Measurements from ENCODE around the gene LOXHD1.

LOXHD1 gene

DNA sequence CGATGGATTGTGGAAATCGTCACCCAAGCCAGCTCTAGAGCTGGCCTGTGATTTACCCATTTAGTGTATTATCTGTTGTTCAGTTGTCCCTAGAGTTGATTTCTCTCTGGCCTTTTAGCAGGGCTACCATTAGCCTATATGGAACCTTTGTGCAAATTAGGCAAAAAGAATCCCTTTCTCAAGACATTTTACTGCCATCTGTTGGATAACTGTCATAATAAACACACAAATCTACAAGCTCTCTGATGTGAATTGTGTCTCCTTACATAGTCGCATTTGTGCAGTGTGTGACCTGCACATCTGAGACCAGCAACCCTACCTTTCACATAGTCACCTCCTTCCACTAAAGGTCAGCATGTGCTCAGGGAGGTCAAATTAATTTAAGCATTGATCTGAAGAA lies 34.0 kb downstream of the LOXHD1 start:
- TF ChIP-seq, protein P1, sequence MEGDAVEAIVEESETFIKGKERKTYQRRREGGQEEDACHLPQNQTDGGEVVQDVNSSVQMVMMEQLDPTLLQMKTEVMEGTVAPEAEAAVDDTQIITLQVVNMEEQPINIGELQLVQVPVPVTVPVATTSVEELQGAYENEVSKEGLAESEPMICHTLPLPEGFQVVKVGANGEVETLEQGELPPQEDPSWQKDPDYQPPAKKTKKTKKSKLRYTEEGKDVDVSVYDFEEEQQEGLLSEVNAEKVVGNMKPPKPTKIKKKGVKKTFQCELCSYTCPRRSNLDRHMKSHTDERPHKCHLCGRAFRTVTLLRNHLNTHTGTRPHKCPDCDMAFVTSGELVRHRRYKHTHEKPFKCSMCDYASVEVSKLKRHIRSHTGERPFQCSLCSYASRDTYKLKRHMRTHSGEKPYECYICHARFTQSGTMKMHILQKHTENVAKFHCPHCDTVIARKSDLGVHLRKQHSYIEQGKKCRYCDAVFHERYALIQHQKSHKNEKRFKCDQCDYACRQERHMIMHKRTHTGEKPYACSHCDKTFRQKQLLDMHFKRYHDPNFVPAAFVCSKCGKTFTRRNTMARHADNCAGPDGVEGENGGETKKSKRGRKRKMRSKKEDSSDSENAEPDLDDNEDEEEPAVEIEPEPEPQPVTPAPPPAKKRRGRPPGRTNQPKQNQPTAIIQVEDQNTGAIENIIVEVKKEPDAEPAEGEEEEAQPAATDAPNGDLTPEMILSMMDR (IDR thresholded peaks at IDR 0.05; ENCODE audit: control insufficient read depth, insufficient read depth, low read depth, low read length, missing control alignments), result peak; percentile 15
- DNase-seq (ENCODE audit: low read depth), result no peak
- H3K4me3 ChIP-seq (ENCODE audit: control insufficient read depth, low read depth, low read length), result no peak overlapping the region

DNA sequence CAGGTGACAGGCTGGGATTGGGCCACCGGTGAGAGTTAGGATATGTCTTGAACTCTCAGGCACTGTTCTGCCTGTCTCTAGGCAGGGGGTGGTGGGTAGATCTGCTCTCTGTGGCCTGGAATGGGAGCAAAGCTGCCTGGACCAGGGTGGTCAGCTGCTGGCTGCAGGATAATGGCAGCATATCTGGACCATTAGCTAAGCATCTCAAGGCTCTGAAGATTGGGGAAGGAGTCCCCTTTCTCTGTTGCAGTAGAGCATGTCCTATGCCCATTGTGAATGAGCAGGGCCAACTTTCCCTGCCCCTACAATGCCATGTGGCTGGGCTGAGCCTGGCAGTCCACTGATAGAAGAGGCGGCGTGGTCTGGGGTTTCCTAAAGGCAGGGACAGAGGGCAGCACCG lies 34.6 kb downstream of the LOXHD1 start:
- H3K4me3 ChIP-seq (ENCODE audit: control insufficient read depth, low read depth, low read length), result no peak overlapping the region
- no peak for DNase-seq (ENCODE audit: low read depth)
- TF ChIP-seq, protein P1 (IDR thresholded peaks at IDR 0.05; ENCODE audit: control insufficient read depth, insufficient read depth, low read depth, low read length, missing control alignments), result no peak

DNA sequence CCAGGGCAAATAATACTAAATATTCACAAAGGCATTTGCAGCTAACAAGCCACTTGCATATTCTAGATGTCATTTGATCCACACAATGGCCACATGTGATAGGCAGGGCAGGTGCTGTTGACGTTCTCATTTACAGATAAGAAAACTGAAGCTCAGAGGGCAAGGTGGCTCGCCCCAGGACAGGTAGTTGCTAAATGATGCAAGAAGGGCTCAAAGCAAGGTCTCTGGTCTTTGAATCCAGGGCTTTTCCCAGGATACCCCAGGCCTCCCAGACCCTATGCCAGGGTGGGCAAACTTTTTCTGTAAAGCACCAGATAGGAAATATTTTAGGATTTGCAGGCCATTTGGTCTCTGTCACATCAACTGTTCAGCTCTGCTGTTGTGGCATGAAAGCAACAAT lies 35.1 kb downstream of the LOXHD1 start:
- TF ChIP-seq, protein P1 (IDR thresholded peaks at IDR 0.05; ENCODE audit: control insufficient read depth, insufficient read depth, low read depth, low read length, missing control alignments), result no peak
- no peak overlapping the region for H3K4me3 ChIP-seq (ENCODE audit: control insufficient read depth, low read depth, low read length)
- DNase-seq (ENCODE audit: low read depth), result no peak

DNA sequence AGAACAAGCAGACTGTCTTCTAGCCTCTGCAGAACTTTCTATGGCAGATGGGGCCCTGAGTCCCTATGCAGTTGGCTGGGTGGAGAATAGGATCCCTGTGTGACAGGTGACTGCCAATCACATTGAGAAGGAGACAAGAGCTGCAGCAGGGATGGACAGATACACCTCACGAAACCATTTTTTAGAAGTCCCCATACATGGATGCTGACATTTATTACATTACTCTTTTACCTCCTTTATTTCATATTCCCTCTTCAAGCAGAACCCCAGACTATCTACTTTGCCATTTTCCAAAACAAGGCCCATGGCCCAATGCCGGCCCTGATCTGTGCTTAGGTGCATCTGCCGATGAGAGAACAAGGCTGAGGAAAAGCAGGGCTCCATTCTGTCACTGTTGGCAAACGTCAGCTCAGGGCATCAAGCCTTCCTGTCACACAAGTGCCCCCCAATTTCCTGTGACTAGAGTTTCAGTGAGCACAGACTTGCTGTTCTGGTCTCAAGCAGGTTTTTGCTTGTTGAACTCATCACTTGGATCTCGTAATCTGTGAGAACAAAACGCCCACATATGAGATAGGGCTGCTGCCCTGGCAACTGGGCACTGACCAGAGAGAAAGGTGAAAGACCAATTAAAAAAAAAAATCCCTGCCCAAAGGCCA lies 35.8 kb downstream of the LOXHD1 start:
- no peak for DNase-seq (ENCODE audit: low read depth)
- no peak overlapping the region for H3K4me3 ChIP-seq (ENCODE audit: control insufficient read depth, low read depth, low read length)
- TF ChIP-seq, protein P1 (IDR thresholded peaks at IDR 0.05; ENCODE audit: control insufficient read depth, insufficient read depth, low read depth, low read length, missing control alignments), result no peak

DNA sequence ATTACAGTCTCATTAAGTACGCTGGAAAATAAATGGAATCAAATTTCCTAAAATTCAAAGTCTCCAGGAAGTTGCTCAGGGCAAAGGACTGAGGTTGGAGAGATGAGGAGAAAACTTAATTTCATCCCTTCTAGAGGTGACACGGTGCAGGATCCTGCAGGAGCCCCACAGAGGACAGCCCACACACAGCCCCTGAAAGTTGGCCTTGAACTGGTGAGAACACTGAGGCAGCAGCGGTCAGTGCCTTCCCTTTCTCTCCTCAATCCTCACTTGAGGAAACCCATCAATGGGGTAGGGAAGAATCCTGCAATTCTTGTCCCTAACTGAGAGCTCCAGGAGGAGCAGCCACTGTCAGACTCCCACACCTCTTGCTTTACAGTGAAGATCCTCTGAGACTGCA lies 37.5 kb downstream of the LOXHD1 start:
- no peak overlapping the region for H3K4me3 ChIP-seq (ENCODE audit: control insufficient read depth, low read depth, low read length)
- TF ChIP-seq, protein P1 (IDR thresholded peaks at IDR 0.05; ENCODE audit: control insufficient read depth, insufficient read depth, low read depth, low read length, missing control alignments), result no peak
- no peak for DNase-seq (ENCODE audit: low read depth)

DNA sequence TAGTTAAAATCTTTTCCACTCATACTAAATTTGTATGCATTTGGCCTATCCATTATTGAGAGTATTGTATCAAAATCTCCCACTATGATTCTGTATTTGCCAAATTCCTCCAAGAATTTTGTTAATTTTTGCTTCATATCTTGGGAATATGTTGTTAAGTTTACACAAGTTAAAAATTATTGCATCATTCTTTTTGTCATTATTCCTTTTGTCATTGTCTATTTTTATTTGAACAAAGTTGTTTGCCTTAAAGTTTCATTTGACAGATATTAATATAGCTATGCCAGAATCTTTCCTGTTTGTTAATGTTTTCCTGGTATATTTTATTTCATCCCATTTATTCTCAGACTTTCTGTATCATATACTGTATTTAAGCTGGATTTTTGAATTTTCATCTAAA lies 41.3 kb downstream of the LOXHD1 start:
- H3K4me3 ChIP-seq (ENCODE audit: control insufficient read depth, low read depth, low read length), result no peak overlapping the region

More for the DNA sequence above, 41.3 kb downstream of the LOXHD1 start:
- TF ChIP-seq, protein P1 (IDR thresholded peaks at IDR 0.05; ENCODE audit: control insufficient read depth, insufficient read depth, low read depth, low read length, missing control alignments), result no peak
- no peak for DNase-seq (ENCODE audit: low read depth)
